Measurements from ENCODE around the gene ZBTB16.

DNA sequence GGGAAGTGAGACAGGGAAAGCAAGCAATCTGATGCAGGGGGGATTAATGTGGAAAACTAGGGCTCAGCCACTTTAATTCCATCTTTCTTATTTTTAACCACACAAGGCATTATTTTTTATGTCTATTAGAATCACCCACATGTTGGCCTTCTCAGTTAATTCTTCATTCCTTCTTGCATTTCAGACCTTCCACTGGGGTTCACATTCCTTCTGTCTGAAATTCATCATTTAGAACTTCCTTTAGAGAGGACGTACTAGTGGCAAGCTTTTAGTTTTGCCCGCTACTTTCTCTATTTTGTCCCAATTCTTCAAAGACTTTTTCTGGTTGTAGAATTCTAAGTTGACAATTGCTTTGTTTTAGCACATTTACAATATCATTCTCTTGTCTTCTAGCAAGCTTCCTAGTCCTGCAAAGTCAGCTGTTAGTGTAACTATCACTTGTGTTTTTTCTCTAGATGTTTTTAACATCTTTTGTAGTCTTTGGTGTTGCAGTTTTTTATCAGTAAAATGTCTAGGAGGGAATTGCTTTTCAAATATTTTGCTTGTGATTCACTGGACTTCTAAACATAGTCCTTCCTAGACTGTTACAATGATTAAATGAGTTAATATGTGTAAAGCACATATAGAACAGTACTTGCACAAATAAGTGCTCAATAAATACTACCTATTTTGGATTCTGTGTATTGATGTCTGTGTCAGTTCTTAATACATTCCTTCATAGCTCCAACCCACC lies 231.2 kb downstream of the ZBTB16 start:
- no peak for TF ChIP-seq POLR2A (IDR thresholded peaks at IDR 0.05; ENCODE audit: extremely low read depth, insufficient read length)
- TF ChIP-seq, protein P1, sequence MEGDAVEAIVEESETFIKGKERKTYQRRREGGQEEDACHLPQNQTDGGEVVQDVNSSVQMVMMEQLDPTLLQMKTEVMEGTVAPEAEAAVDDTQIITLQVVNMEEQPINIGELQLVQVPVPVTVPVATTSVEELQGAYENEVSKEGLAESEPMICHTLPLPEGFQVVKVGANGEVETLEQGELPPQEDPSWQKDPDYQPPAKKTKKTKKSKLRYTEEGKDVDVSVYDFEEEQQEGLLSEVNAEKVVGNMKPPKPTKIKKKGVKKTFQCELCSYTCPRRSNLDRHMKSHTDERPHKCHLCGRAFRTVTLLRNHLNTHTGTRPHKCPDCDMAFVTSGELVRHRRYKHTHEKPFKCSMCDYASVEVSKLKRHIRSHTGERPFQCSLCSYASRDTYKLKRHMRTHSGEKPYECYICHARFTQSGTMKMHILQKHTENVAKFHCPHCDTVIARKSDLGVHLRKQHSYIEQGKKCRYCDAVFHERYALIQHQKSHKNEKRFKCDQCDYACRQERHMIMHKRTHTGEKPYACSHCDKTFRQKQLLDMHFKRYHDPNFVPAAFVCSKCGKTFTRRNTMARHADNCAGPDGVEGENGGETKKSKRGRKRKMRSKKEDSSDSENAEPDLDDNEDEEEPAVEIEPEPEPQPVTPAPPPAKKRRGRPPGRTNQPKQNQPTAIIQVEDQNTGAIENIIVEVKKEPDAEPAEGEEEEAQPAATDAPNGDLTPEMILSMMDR (IDR thresholded peaks at IDR 0.05; ENCODE audit: low read depth, low read length), result no peak
- TF ChIP-seq, protein P2, sequence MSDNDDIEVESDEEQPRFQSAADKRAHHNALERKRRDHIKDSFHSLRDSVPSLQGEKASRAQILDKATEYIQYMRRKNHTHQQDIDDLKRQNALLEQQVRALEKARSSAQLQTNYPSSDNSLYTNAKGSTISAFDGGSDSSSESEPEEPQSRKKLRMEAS (IDR thresholded peaks at IDR 0.05; ENCODE audit: low read depth, low read length), result no peak

Data from NB4 (cell line).